IPS-15b (cell line): ENCODE data around the gene PMVK.
"Not testable (repeated sequence)": the region's sequence is repeated elsewhere in the genome, so short reads cannot be mapped to it uniquely, and the experiment has no call there.

Source experiments
- H3K27me3 ChIP-seq: one replicate; pipeline ENCODE4 v1.6.1; 2013; ENCODE audit warnings: low read length; ENCODE audit not compliant: control insufficient read depth, insufficient read depth
- H3K36me3 ChIP-seq: one replicate; pipeline ENCODE4 v1.6.1; 2013; ENCODE audit warnings: low read length; ENCODE audit not compliant: control insufficient read depth, insufficient read depth
- H3K4me1 ChIP-seq: one replicate; pipeline ENCODE4 v1.6.1; 2013; ENCODE audit warnings: mild to moderate bottlenecking, low read length; ENCODE audit not compliant: control insufficient read depth, insufficient read depth
- H3K4me3 ChIP-seq: one replicate; pipeline ENCODE4 v1.5.1; 2013; ENCODE audit warnings: low read depth, low read length
- H3K9ac ChIP-seq: one replicate; pipeline ENCODE4 v1.6.1; 2013; ENCODE audit warnings: low read depth, mild to moderate bottlenecking, low read length
- H3K9me3 ChIP-seq: one replicate; pipeline ENCODE4 v1.6.1; 2013; ENCODE audit warnings: mild to moderate bottlenecking, low read length; ENCODE audit not compliant: control insufficient read depth, insufficient read depth

Gene PMVK

GRCh38 chr1:154925335-154926170 is 11.0 kb downstream of the PMVK start:
- H3K9me3 ChIP-seq, result no peaks in the 10 kb centered on the region
- no peaks in the 10 kb centered on the region for H3K4me1 ChIP-seq
- H3K27me3 ChIP-seq, result no peaks in the 10 kb centered on the region
- peaks cover 5% of the 10 kb centered on the region for H3K36me3 ChIP-seq
- H3K9ac ChIP-seq, result no peak overlapping the region
- no peak overlapping the region for H3K4me3 ChIP-seq

GRCh38 chr1:154923695-154924094 is 12.8 kb downstream of the PMVK start:
- Histone ChIP-seq H3K36me3 (peaks cover 5% of the 10 kb centered on the region), H3K9me3 (no peaks in the 10 kb centered on the region), H3K4me3 (no peak overlapping the region), H3K4me1 (no peaks in the 10 kb centered on the region), H3K9ac (no peak overlapping the region), H3K27me3 (no peaks in the 10 kb centered on the region)

- Histone ChIP-seq H3K9ac (no peak overlapping the region), H3K27me3 (no peaks in the 10 kb centered on the region), H3K36me3 (no peaks in the 10 kb centered on the region), H3K4me3 (no peak overlapping the region), H3K9me3 (peaks cover 6% of the 10 kb centered on the region), H3K4me1 (no peaks in the 10 kb centered on the region)
These were observed 23.2 kb downstream of the PMVK start for GRCh38 chr1:154913273-154913672.

GRCh38 chr1:154912755-154913154 is 23.8 kb downstream of the PMVK start:
- Histone ChIP-seq H3K9ac (no peak overlapping the region), H3K4me3 (no peak overlapping the region), H3K27me3 (no peaks in the 10 kb centered on the region), H3K36me3 (no peaks in the 10 kb centered on the region), H3K4me1 (no peaks in the 10 kb centered on the region), H3K9me3 (peaks cover 6% of the 10 kb centered on the region)

GRCh38 chr1:154911691-154912550 is 24.6 kb downstream of the PMVK start:
- Histone ChIP-seq H3K9ac (no peak overlapping the region), H3K27me3 (no peaks in the 10 kb centered on the region), H3K4me3 (no peak overlapping the region)

GRCh38 chr1:154910851-154911250 is 25.7 kb downstream of the PMVK start:
- H3K9ac ChIP-seq, result no peak overlapping the region
- no peaks in the 10 kb centered on the region for H3K36me3 ChIP-seq
- H3K4me1 ChIP-seq, result no peaks in the 10 kb centered on the region
- peaks cover 6% of the 10 kb centered on the region for H3K9me3 ChIP-seq
- H3K27me3 ChIP-seq, result no peaks in the 10 kb centered on the region
- H3K4me3 ChIP-seq, result no peak overlapping the region

More at GRCh38 chr1:154911691-154912550, 24.6 kb downstream of the PMVK start:
- Histone ChIP-seq H3K36me3 (no peaks in the 10 kb centered on the region), H3K9me3 (peaks cover 6% of the 10 kb centered on the region), H3K4me1 (no peaks in the 10 kb centered on the region)

GRCh38 chr1:154908937-154909336 is 27.6 kb downstream of the PMVK start:
- no peak overlapping the region for H3K4me3 ChIP-seq
- H3K27me3 ChIP-seq, result no peaks in the 10 kb centered on the region

GRCh38 chr1:154908129-154908528 is 28.4 kb downstream of the PMVK start:
- H3K9ac ChIP-seq, H3K4me1 ChIP-seq, H3K36me3 ChIP-seq, H3K27me3 ChIP-seq, H3K4me3 ChIP-seq, H3K9me3 ChIP-seq: not testable (repeated sequence)

More at GRCh38 chr1:154908937-154909336, 27.6 kb downstream of the PMVK start:
- no peak overlapping the region for H3K9ac ChIP-seq
- no peaks in the 10 kb centered on the region for H3K4me1 ChIP-seq
- H3K36me3 ChIP-seq, result no peaks in the 10 kb centered on the region
- H3K9me3 ChIP-seq, result peaks cover 6% of the 10 kb centered on the region

GRCh38 chr1:154906621-154907081 is 29.9 kb downstream of the PMVK start:
- peaks cover 6% of the 10 kb centered on the region for H3K9me3 ChIP-seq
- H3K4me3 ChIP-seq, result no peak overlapping the region
- no peak overlapping the region for H3K9ac ChIP-seq
- H3K4me1 ChIP-seq, result no peaks in the 10 kb centered on the region
- no peaks in the 10 kb centered on the region for H3K36me3 ChIP-seq
- H3K27me3 ChIP-seq, result no peaks in the 10 kb centered on the region

GRCh38 chr1:154902938-154903566 is 33.5 kb downstream of the PMVK start:
- Histone ChIP-seq H3K4me3 (no peak overlapping the region), H3K9me3 (no peaks in the 10 kb centered on the region), H3K36me3 (no peaks in the 10 kb centered on the region), H3K4me1 (no peaks in the 10 kb centered on the region), H3K27me3 (no peaks in the 10 kb centered on the region), H3K9ac (no peak overlapping the region)

- Histone ChIP-seq H3K4me1 (no peaks in the 10 kb centered on the region), H3K27me3 (no peaks in the 10 kb centered on the region), H3K36me3 (no peaks in the 10 kb centered on the region), H3K9ac (no peak overlapping the region), H3K9me3 (no peaks in the 10 kb centered on the region), H3K4me3 (no peak overlapping the region)
These were observed 34.9 kb downstream of the PMVK start for GRCh38 chr1:154901591-154901990.
